Suprapubic skin (tissue), 4 donors: Measurements from ENCODE around the gene RELN. TPM values are rescaled to one million over a fixed set of nuclear protein-coding genes. Genes with fewer than 3 reads are reported as not detected.

Experiments
- DNase-seq, 2 donors: peaks; one replicate each; pipeline ENCODE4 v3.0.0-alpha.2; 2019; ENCODE audit warnings: low spot score in 2 of 2
- H3K27ac ChIP-seq: fragments of 200-600 bp; sonication (generic); one replicate; pipeline ENCODE4 v1.5.1; 2019
- H3K27me3 ChIP-seq: fragments of 200-600 bp; sonication (generic); one replicate; pipeline ENCODE4 v1.5.1; 2019
- H3K36me3 ChIP-seq: fragments of 200-600 bp; sonication (generic); one replicate; pipeline ENCODE4 v1.5.1; 2019
- H3K4me1 ChIP-seq: fragments of 200-600 bp; sonication (generic); one replicate; pipeline ENCODE4 v1.5.1; 2019
- H3K4me3 ChIP-seq: fragments of 200-600 bp; sonication (generic); one replicate; pipeline ENCODE4 v1.5.1; 2019; ENCODE audit warnings: mild to moderate bottlenecking
- H3K9me3 ChIP-seq: fragments of 200-600 bp; sonication (generic); one replicate; pipeline ENCODE4 v1.5.1; 2019
- EP300 ChIP-seq: sonication (generic); formaldehyde crosslinking; IDR thresholded peaks from one replicate; pipeline ENCODE4 v1.6.1; 2017; ENCODE audit warnings: antibody characterized with exemption
- POLR2A ChIP-seq, 2 donors: fragments of 450-650 bp; IDR thresholded peaks; one replicate each; pipeline ENCODE4 v1.6.1; 2017; ENCODE audit warnings: antibody characterized with exemption in 2 of 2, mild to moderate bottlenecking in 2 of 2, moderate library complexity in 2 of 2
- POLR2AphosphoS5 ChIP-seq, 3 donors: sonication (generic); formaldehyde crosslinking; IDR thresholded peaks; one replicate each; pipeline ENCODE4 v1.6.1; 2017; ENCODE audit warnings: antibody characterized with exemption in 3 of 3
- WGBS: methylation state at CpG from one replicate; pipeline ENCODE4 v1.1.5; 2018; 5-methylcytosine and 5-hydroxymethylcytosine counted together
- total RNA-seq, 4 donors: library from RNA; depleted of rRNA; stranded (reverse); fragments of >200 nt; gene quantifications; one replicate each; pipeline ENCODE4 v1.1.0, GENCODE V29; 2016
- TF ChIP-seq, protein P1 (sequence below), 2 donors: fragments of 200-600 bp in 1 of 2; fragments of 450-650 bp in 1 of 2; sonication (generic) in 1 of 2; IDR thresholded peaks; one replicate each; pipeline ENCODE4 v1.5.1; 2016 to 2019; ENCODE audit warnings: antibody characterized with exemption in 2 of 2, mild to moderate bottlenecking in 1 of 2, moderate library complexity in 1 of 2

The RELN gene
- total RNA-seq, 4 donors from 2014 or later = 0.72 to 1.8 (median 1.3) TPM

DNA sequence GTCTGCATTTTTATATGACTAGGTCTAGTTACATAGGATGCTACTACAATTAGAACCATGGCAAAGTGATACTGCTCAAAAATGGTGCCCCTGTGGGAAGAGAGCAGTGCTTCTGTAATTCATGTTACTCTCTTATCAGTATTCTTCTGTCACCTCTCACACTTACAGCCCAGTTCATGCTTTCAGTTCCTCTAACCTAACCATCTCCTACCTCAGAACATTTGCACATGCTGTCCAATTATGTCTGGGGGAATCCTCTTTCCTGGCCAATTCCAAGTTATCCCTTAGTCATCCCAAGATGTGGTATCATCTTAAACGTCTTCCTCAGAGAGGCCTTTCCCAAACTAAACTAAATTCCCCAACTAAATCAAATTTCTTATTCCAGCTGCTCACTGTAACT is 190.2 kb downstream of the RELN start:
- DNase-seq = no peak
- Histone ChIP-seq H3K9me3 (no peaks in the 10 kb centered on the region), H3K4me1 (no peaks in the 10 kb centered on the region), H3K4me3 (no peak overlapping the region), H3K36me3 (no peaks in the 10 kb centered on the region), H3K27ac (no peak overlapping the region), H3K27me3 (no peaks in the 10 kb centered on the region)
- TF ChIP-seq, protein P1, sequence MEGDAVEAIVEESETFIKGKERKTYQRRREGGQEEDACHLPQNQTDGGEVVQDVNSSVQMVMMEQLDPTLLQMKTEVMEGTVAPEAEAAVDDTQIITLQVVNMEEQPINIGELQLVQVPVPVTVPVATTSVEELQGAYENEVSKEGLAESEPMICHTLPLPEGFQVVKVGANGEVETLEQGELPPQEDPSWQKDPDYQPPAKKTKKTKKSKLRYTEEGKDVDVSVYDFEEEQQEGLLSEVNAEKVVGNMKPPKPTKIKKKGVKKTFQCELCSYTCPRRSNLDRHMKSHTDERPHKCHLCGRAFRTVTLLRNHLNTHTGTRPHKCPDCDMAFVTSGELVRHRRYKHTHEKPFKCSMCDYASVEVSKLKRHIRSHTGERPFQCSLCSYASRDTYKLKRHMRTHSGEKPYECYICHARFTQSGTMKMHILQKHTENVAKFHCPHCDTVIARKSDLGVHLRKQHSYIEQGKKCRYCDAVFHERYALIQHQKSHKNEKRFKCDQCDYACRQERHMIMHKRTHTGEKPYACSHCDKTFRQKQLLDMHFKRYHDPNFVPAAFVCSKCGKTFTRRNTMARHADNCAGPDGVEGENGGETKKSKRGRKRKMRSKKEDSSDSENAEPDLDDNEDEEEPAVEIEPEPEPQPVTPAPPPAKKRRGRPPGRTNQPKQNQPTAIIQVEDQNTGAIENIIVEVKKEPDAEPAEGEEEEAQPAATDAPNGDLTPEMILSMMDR (IDR thresholded peaks at IDR 0.05) = no peak
- TF ChIP-seq POLR2A (IDR thresholded peaks at IDR 0.05) (no peak), POLR2AphosphoS5 (IDR thresholded peaks at IDR 0.05) (no peak), EP300 (no peak)
- WGBS = 60% methylated on average over 1 of the region's 1 CpG

DNA sequence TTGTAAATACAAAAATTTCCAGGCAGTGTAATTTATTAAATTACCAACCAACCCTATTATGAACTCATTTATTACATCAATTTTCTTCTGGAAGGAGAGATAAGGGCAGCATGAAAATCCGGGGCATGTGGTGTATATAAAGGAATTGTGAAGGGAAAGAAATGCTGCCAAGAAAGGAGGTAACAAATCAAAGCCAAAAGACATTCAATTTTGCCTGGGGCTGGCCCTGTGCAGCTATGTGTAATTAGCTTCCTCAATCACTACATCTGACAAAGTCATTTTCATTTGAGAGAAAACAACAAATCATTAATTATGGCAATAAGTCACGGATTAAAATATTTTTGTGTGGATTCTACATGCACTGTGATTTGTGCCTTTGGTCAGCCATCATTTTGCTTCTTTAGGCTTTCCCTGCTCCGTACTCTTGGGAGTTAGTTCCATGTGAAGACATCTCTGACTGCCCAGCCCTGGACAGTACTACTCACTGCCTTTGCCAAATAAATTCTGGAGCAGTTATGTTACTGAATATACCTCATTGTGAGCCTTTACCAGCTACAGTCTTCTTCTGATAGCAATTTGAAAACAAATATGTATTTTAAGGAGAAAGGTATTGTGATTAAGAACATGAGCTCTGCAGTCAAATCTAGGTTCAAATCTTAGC is 191.7 kb downstream of the RELN start:
- no peak overlapping the region for H3K27ac ChIP-seq
- DNase-seq = no peak
- H3K4me1 ChIP-seq = no peaks in the 10 kb centered on the region
- TF ChIP-seq POLR2AphosphoS5 (IDR thresholded peaks at IDR 0.05) (no peak), EP300 (no peak), POLR2A (IDR thresholded peaks at IDR 0.05) (no peak)
- TF ChIP-seq, protein P1 (IDR thresholded peaks at IDR 0.05) = no peak
- WGBS = 27% methylated on average over 3 of the region's 3 CpGs
- H3K9me3 ChIP-seq = no peaks in the 10 kb centered on the region
- no peaks in the 10 kb centered on the region for H3K27me3 ChIP-seq
- H3K4me3 ChIP-seq = no peak overlapping the region
- no peaks in the 10 kb centered on the region for H3K36me3 ChIP-seq

DNA sequence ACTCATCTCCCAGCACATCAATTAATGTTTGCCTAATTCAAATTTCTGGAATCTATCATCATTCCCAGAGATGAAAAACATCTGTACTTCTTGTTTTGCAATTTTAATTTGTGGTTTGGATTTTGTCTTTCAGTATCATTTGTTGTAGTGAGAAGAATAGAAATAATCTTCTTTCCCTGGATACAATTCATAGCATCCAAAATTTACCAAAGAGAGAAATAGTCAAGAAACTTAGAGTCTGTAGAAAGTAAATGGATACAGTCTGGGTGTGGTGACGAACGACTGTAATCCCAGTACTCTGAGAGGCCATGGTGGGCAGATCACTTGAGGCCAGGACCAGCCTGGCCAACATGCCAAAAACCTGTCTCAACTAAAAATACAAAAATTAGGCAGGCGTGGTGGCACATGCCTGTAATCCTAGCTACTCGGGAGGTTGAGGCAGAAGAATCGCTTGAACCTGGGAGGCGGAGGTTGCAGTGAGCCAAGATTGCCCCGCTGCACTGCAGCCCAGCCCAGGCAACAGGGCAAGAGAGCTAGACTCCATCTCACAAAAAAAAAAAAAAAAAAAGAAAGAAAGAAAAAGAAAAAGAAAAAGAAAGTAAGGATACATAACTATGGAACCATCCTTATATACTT is 193.0 kb downstream of the RELN start:
- no peak for DNase-seq
- no peaks in the 10 kb centered on the region for H3K27me3 ChIP-seq
- H3K4me1 ChIP-seq = no peaks in the 10 kb centered on the region
- H3K9me3 ChIP-seq = no peaks in the 10 kb centered on the region
- H3K27ac ChIP-seq = no peak overlapping the region
- WGBS = 58% methylated on average over 7 of the region's 7 CpGs
- no peak overlapping the region for H3K4me3 ChIP-seq
- no peaks in the 10 kb centered on the region for H3K36me3 ChIP-seq
- TF ChIP-seq EP300 (no peak), POLR2AphosphoS5 (IDR thresholded peaks at IDR 0.05) (no peak)

DNA sequence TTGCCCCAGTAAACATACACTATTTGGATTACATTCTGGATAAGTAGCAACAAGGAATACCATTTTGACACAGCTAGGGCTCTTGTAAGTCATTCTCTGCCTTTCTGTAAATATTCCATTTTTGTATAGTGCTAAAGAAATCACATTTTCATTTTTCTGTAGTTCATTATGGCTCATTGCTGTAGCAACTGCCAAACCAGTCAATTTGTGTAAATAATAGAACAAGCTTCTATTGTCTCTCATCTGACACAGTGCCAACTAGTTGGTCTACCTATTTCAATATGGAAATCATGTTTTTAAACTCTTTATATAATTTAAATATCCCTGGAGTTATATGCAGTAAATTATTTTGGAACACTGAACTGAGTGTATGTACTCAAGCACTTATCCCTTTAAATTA is 193.7 kb downstream of the RELN start:
- Histone ChIP-seq H3K4me1 (no peaks in the 10 kb centered on the region), H3K27ac (no peak overlapping the region), H3K9me3 (no peaks in the 10 kb centered on the region), H3K4me3 (no peak overlapping the region), H3K27me3 (no peaks in the 10 kb centered on the region), H3K36me3 (no peaks in the 10 kb centered on the region)
- TF ChIP-seq POLR2AphosphoS5 (IDR thresholded peaks at IDR 0.05) (no peak), EP300 (no peak), POLR2A (IDR thresholded peaks at IDR 0.05) (no peak)
- TF ChIP-seq, protein P1 (IDR thresholded peaks at IDR 0.05) = no peak
- no peak for DNase-seq

DNA sequence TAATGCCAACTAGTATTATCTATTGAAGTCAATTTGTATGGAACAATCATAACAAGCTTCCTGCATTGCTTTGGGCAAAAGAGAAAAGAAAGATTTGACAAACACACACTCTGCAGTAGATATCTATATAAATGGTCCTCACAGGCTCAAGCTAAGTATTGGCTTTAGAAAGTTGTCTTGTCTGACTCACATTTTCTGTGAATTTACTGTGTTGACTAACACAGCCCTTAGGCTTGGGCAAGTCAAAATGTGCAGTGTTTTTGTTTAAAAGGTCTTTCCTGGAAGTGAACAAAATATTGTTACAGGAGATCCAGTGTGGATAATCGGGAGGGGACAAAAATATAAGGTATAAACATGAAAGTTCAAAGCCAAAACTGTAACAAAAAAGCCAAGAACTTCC is 194.4 kb downstream of the RELN start:
- TF ChIP-seq POLR2AphosphoS5 (IDR thresholded peaks at IDR 0.05) (no peak), POLR2A (IDR thresholded peaks at IDR 0.05) (no peak), EP300 (no peak)
- TF ChIP-seq, protein P1 (IDR thresholded peaks at IDR 0.05) = no peak
- WGBS = 17% methylated on average over 1 of the region's 1 CpG
- Histone ChIP-seq H3K4me3 (no peak overlapping the region), H3K9me3 (no peaks in the 10 kb centered on the region), H3K27ac (no peak overlapping the region), H3K36me3 (no peaks in the 10 kb centered on the region), H3K27me3 (no peaks in the 10 kb centered on the region), H3K4me1 (no peaks in the 10 kb centered on the region)
- no peak for DNase-seq
